Fibroblast of mammary gland (primary cell): ENCODE data around the gene DDB1.

ENCODE experiments used
- DNase-seq: peaks from one replicate; pipeline ENCODE4 v3.0.0-alpha.2; 2010; ENCODE audit warnings: low read depth
- H3K4me3 ChIP-seq: 2 replicates; pipeline ENCODE4 v1.5.1; 2011; ENCODE audit warnings: low read depth, mild to moderate bottlenecking, low read length, moderate library complexity; ENCODE audit not compliant: control insufficient read depth
- CTCF ChIP-seq: conservative IDR thresholded peaks from 2 replicates; pipeline ENCODE4 v1.5.1; 2011; ENCODE audit warnings: low read depth, low read length, inconsistent platforms; ENCODE audit not compliant: control insufficient read depth, insufficient read depth

DDB1 gene

GRCh38 chr11:61370349-61371005 lies 37.6 kb upstream of the DDB1 start:
- DNase-seq, result peak; percentile 39
- no peak overlapping the region for H3K4me3 ChIP-seq
- TF ChIP-seq CTCF, result no peak

GRCh38 chr11:61369372-61370348 lies 36.8 kb upstream of the DDB1 start:
- DNase-seq, result peak; percentile 98
- H3K4me3 ChIP-seq, result no peak overlapping the region
- TF ChIP-seq CTCF, result no peak

GRCh38 chr11:61368646-61369045 lies 35.7 kb upstream of the DDB1 start:
- no peak for TF ChIP-seq CTCF
- DNase-seq, result no peak
- H3K4me3 ChIP-seq, result no peak overlapping the region

- H3K4me3 ChIP-seq, result no peak overlapping the region
- no peak for DNase-seq
- no peak for TF ChIP-seq CTCF
Observed at GRCh38 chr11:61367406-61367805, 34.5 kb upstream of the DDB1 start.

- no peak for DNase-seq
- H3K4me3 ChIP-seq, result no peak overlapping the region
- TF ChIP-seq CTCF, result no peak
Observed at GRCh38 chr11:61364012-61364675, 31.2 kb upstream of the DDB1 start.

- DNase-seq, result peak; percentile 72
- TF ChIP-seq CTCF, result no peak
Observed at GRCh38 chr11:61362542-61362875, 29.6 kb upstream of the DDB1 start.

More at GRCh38 chr11:61362542-61362875, 29.6 kb upstream of the DDB1 start:
- H3K4me3 ChIP-seq, result peak overlapping the region; percentile 82
